MG63 (cell line): ENCODE measurements around the gene CYLC2. TPM values are rescaled to one million over a fixed set of nuclear protein-coding genes. Genes with fewer than 3 reads are reported as not detected.

ENCODE experiments used
- DNase-seq: peaks from one replicate; pipeline ENCODE4 v3.0.0-alpha.2; 2020
- H3K27me3 ChIP-seq: fragments of 250-450 bp; sonication (Bioruptor Pico); 2 replicates; pipeline ENCODE4 v1.5.1; 2020; ENCODE audit warnings: mild to moderate bottlenecking, moderate library complexity
- H3K36me3 ChIP-seq: fragments of 250-450 bp; sonication (Bioruptor Pico); 2 replicates; pipeline ENCODE4 v1.5.1; 2020; ENCODE audit warnings: mild to moderate bottlenecking, moderate library complexity
- H3K4me3 ChIP-seq: fragments of 250-450 bp; sonication (Bioruptor Pico); 2 replicates; pipeline ENCODE4 v1.5.1; 2020; ENCODE audit warnings: mild to moderate bottlenecking, moderate library complexity
- H3K9me3 ChIP-seq: fragments of 250-450 bp; sonication (Bioruptor Pico); 2 replicates; pipeline ENCODE4 v1.5.1; 2020; ENCODE audit warnings: mild to moderate bottlenecking, moderate library complexity
- total RNA-seq: library from RNA; depleted of rRNA; stranded (reverse); fragments of >200 nt; shearing (Covaris generic); gene quantifications from 2 replicates; pipeline ENCODE4 v1.2.3, GENCODE V29; 2014; ENCODE audit warnings: low replicate concordance; rRNA removed

CYLC2 gene
- not detected in 2 replicates for total RNA-seq

- no peaks in the 10 kb centered on the region for H3K9me3 ChIP-seq
- no peaks in the 10 kb centered on the region for H3K27me3 ChIP-seq
- H3K36me3 ChIP-seq: no peaks in the 10 kb centered on the region
- H3K4me3 ChIP-seq: no peak within 1 kb of the TSS
- no peak for DNase-seq
Observed at GRCh38 chr9:102995033-102995432, at the start of gene CYLC2. Gene CYLC2 (plus strand): TSS chr9:102995333. CDS start chr9:102995381, 48 bp downstream.

GRCh38 chr9:102950346-102950745 lies 44.8 kb upstream of the CYLC2 start:
- peak; percentile 23 for DNase-seq
- no peak overlapping the region for H3K4me3 ChIP-seq

GRCh38 chr9:102966999-102967398 lies 28.1 kb upstream of the CYLC2 start:
- Histone ChIP-seq H3K4me3 (no peak overlapping the region), H3K27me3 (no peaks in the 10 kb centered on the region), H3K9me3 (no peaks in the 10 kb centered on the region), H3K36me3 (no peaks in the 10 kb centered on the region)
- no peak for DNase-seq

More at GRCh38 chr9:102950346-102950745, 44.8 kb upstream of the CYLC2 start:
- Histone ChIP-seq H3K9me3 (no peaks in the 10 kb centered on the region), H3K27me3 (no peaks in the 10 kb centered on the region), H3K36me3 (no peaks in the 10 kb centered on the region)

GRCh38 chr9:102967979-102968378 lies 27.2 kb upstream of the CYLC2 start:
- no peak for DNase-seq
- Histone ChIP-seq H3K4me3 (no peak overlapping the region), H3K36me3 (no peaks in the 10 kb centered on the region), H3K9me3 (no peaks in the 10 kb centered on the region), H3K27me3 (no peaks in the 10 kb centered on the region)

GRCh38 chr9:102972780-102973179 lies 22.4 kb upstream of the CYLC2 start:
- no peaks in the 10 kb centered on the region for H3K36me3 ChIP-seq
- H3K9me3 ChIP-seq: no peaks in the 10 kb centered on the region
- no peak for DNase-seq
- H3K27me3 ChIP-seq: no peaks in the 10 kb centered on the region
- no peak overlapping the region for H3K4me3 ChIP-seq

- no peaks in the 10 kb centered on the region for H3K27me3 ChIP-seq
- DNase-seq: no peak
- H3K4me3 ChIP-seq: no peak overlapping the region
- no peaks in the 10 kb centered on the region for H3K36me3 ChIP-seq
- H3K9me3 ChIP-seq: no peaks in the 10 kb centered on the region
Observed at GRCh38 chr9:102974530-102974929, 20.6 kb upstream of the CYLC2 start.

GRCh38 chr9:102975251-102975650 lies 19.9 kb upstream of the CYLC2 start:
- no peak for DNase-seq
- no peaks in the 10 kb centered on the region for H3K27me3 ChIP-seq
- H3K4me3 ChIP-seq: no peak overlapping the region
- no peaks in the 10 kb centered on the region for H3K36me3 ChIP-seq
- no peaks in the 10 kb centered on the region for H3K9me3 ChIP-seq

- no peak for DNase-seq
- no peaks in the 10 kb centered on the region for H3K36me3 ChIP-seq
- no peak overlapping the region for H3K4me3 ChIP-seq
- H3K27me3 ChIP-seq: no peaks in the 10 kb centered on the region
- H3K9me3 ChIP-seq: no peaks in the 10 kb centered on the region
Observed at GRCh38 chr9:102985162-102985895, 9.8 kb upstream of the CYLC2 start.

- Histone ChIP-seq H3K9me3 (no peaks in the 10 kb centered on the region), H3K27me3 (no peaks in the 10 kb centered on the region), H3K4me3 (no peak overlapping the region), H3K36me3 (no peaks in the 10 kb centered on the region)
- no peak for DNase-seq
Observed at GRCh38 chr9:102986425-102986824, 8.7 kb upstream of the CYLC2 start.

- Histone ChIP-seq H3K9me3 (no peaks in the 10 kb centered on the region), H3K36me3 (no peaks in the 10 kb centered on the region), H3K4me3 (no peak overlapping the region), H3K27me3 (no peaks in the 10 kb centered on the region)
- DNase-seq: no peak
Observed at GRCh38 chr9:103003689-103004088, 8.6 kb downstream of the CYLC2 start.

GRCh38 chr9:103014242-103014641 lies 19.1 kb downstream of the CYLC2 start:
- H3K36me3 ChIP-seq: no peaks in the 10 kb centered on the region
- no peak overlapping the region for H3K4me3 ChIP-seq
- H3K9me3 ChIP-seq: no peaks in the 10 kb centered on the region
- DNase-seq: no peak
- no peaks in the 10 kb centered on the region for H3K27me3 ChIP-seq

GRCh38 chr9:103025796-103026195 lies 30.7 kb downstream of the CYLC2 start:
- Histone ChIP-seq H3K4me3 (no peak overlapping the region), H3K27me3 (no peaks in the 10 kb centered on the region), H3K36me3 (no peaks in the 10 kb centered on the region), H3K9me3 (0 out of 2 replicates have a peak, but pooled peaks cover 2% of the 10 kb centered on the region)
- no peak for DNase-seq

GRCh38 chr9:103037508-103038477 lies 42.7 kb downstream of the CYLC2 start:
- Histone ChIP-seq H3K36me3 (no peaks in the 10 kb centered on the region), H3K9me3 (no peaks in the 10 kb centered on the region), H3K27me3 (no peaks in the 10 kb centered on the region), H3K4me3 (no peak overlapping the region)
- peak; percentile 73 for DNase-seq

GRCh38 chr9:103041961-103042360 lies 46.8 kb downstream of the CYLC2 start:
- DNase-seq: no peak

More at GRCh38 chr9:103041961-103042360, 46.8 kb downstream of the CYLC2 start:
- no peaks in the 10 kb centered on the region for H3K27me3 ChIP-seq
- no peaks in the 10 kb centered on the region for H3K9me3 ChIP-seq
- no peak overlapping the region for H3K4me3 ChIP-seq
- no peaks in the 10 kb centered on the region for H3K36me3 ChIP-seq
